GM19372 (cell line): Measurements from ENCODE around the gene PDE1C.

ENCODE experiments used
- ATAC-seq: cut with Tn5 transposase; IDR thresholded peaks from one replicate; pipeline ENCODE4 v1.9.1; 2021; ENCODE audit warnings: mild to moderate bottlenecking, low read depth, moderate library complexity; ENCODE audit not compliant: unreplicated experiment

The PDE1C gene

GRCh38 chr7:31788883-31789680, 281.1 kb downstream of the PDE1C start:
- no peak for ATAC-seq

- ATAC-seq, result no peak
Measured at GRCh38 chr7:31788445-31788844, 281.8 kb downstream of the PDE1C start.

- no peak for ATAC-seq
Measured at GRCh38 chr7:31786326-31786725, 283.9 kb downstream of the PDE1C start.

GRCh38 chr7:31785101-31785500, 285.1 kb downstream of the PDE1C start:
- ATAC-seq, result no peak

- ATAC-seq, result no peak
Measured at GRCh38 chr7:31783221-31783620, 287.0 kb downstream of the PDE1C start.

GRCh38 chr7:31782411-31782991, 287.7 kb downstream of the PDE1C start:
- no peak for ATAC-seq

- no peak for ATAC-seq
Measured at GRCh38 chr7:31778296-31778695, 291.9 kb downstream of the PDE1C start.

- no peak for ATAC-seq
Measured at GRCh38 chr7:31776616-31777015, 293.6 kb downstream of the PDE1C start.

GRCh38 chr7:31775556-31775955, 294.7 kb downstream of the PDE1C start:
- ATAC-seq, result no peak

- no peak for ATAC-seq
Measured at GRCh38 chr7:31772211-31772610, 298.0 kb downstream of the PDE1C start.

- ATAC-seq, result no peak
Measured at GRCh38 chr7:31767686-31768358, 302.4 kb downstream of the PDE1C start.

GRCh38 chr7:31764462-31764861, 305.7 kb downstream of the PDE1C start:
- ATAC-seq, result no peak

GRCh38 chr7:31763548-31763947, 306.7 kb downstream of the PDE1C start:
- ATAC-seq, result no peak

- ATAC-seq, result no peak
Measured at GRCh38 chr7:31761646-31762045, 308.6 kb downstream of the PDE1C start.

- ATAC-seq, result no peak
Measured at GRCh38 chr7:31758755-31759154, 311.5 kb downstream of the PDE1C start.

- ATAC-seq, result no peak
Measured at GRCh38 chr7:31751726-31752125, 318.5 kb downstream of the PDE1C start.

- ATAC-seq, result no peak
Measured at GRCh38 chr7:31748084-31748483, 322.1 kb downstream of the PDE1C start.

- ATAC-seq, result no peak
Measured at GRCh38 chr7:31747553-31747952, 322.7 kb downstream of the PDE1C start.

GRCh38 chr7:31744294-31744874, 325.8 kb downstream of the PDE1C start:
- peak; percentile 93 for ATAC-seq

- ATAC-seq, result no peak
Measured at GRCh38 chr7:31741852-31742251, 328.4 kb downstream of the PDE1C start.
